Calu3 (cell line): ENCODE results near the gene SLF2. TPM values are rescaled to one million over a fixed set of nuclear protein-coding genes. Genes with fewer than 3 reads are reported as not detected.

ENCODE experiments used
- BruUV-seq: library from RNA; stranded (reverse); fragments of 400-500 nt; replicated peaks from 2 replicates; lab custom pipeline; 2021; lab: Mats Ljungman, UMichigan
- CTCF ChIA-PET: fragments of 300-600 bp; sonication (Branson Sonifier 250); formaldehyde crosslinking; loops from one replicate; lab custom pipeline; 2022; ENCODE audit warnings: antibody characterized with exemption; lab: Charles Lee
- DNase-seq: peaks from one replicate; pipeline ENCODE4 v3.0.0; 2022
- H3K27ac Mint-ChIP-seq: one replicate; pipeline ENCODE4 v1.8.0; 2022; ENCODE audit warnings: mixed read lengths; ENCODE audit not compliant: unreplicated experiment
- H3K27me3 Mint-ChIP-seq: one replicate; pipeline ENCODE4 v1.8.0; 2022; ENCODE audit warnings: mixed read lengths; ENCODE audit not compliant: unreplicated experiment
- H3K36me3 Mint-ChIP-seq: one replicate; pipeline ENCODE4 v1.8.0; 2022; ENCODE audit warnings: mild to moderate bottlenecking, moderate library complexity, mixed read lengths; ENCODE audit not compliant: insufficient read depth, unreplicated experiment
- H3K4me1 Mint-ChIP-seq: one replicate; pipeline ENCODE4 v1.8.0; 2022; ENCODE audit warnings: mild to moderate bottlenecking, low read depth, mixed read lengths; ENCODE audit not compliant: unreplicated experiment
- H3K4me3 Mint-ChIP-seq: one replicate; pipeline ENCODE4 v1.8.0; 2022; ENCODE audit warnings: mild to moderate bottlenecking, low read depth, moderate library complexity, mixed read lengths; ENCODE audit not compliant: unreplicated experiment
- H3K9me3 Mint-ChIP-seq: one replicate; pipeline ENCODE4 v1.8.0; 2022; ENCODE audit warnings: low read depth, mixed read lengths; ENCODE audit not compliant: unreplicated experiment
- intact Hi-C: fragments of 100-400 bp; cut with micrococcal nuclease; formaldehyde crosslinking; loops from one replicate; pipeline ENCODE4 v1.10.0; 2022; ENCODE audit not compliant: unreplicated experiment
- total RNA-seq: library from RNA; stranded (reverse); gene quantifications from 2 replicates; pipeline ENCODE4 v1.2.3, GENCODE V29; 2022
- TF ChIP-seq, protein P1 (sequence below): fragments of 200-600 bp; IDR thresholded peaks from one replicate; pipeline ENCODE4 v1.8.0; 2022; ENCODE audit warnings: antibody characterized with exemption; ENCODE audit not compliant: unreplicated experiment

SLF2 gene
- total RNA-seq, 1 experiment from 2014 or later, result 18.3 TPM

DNA sequence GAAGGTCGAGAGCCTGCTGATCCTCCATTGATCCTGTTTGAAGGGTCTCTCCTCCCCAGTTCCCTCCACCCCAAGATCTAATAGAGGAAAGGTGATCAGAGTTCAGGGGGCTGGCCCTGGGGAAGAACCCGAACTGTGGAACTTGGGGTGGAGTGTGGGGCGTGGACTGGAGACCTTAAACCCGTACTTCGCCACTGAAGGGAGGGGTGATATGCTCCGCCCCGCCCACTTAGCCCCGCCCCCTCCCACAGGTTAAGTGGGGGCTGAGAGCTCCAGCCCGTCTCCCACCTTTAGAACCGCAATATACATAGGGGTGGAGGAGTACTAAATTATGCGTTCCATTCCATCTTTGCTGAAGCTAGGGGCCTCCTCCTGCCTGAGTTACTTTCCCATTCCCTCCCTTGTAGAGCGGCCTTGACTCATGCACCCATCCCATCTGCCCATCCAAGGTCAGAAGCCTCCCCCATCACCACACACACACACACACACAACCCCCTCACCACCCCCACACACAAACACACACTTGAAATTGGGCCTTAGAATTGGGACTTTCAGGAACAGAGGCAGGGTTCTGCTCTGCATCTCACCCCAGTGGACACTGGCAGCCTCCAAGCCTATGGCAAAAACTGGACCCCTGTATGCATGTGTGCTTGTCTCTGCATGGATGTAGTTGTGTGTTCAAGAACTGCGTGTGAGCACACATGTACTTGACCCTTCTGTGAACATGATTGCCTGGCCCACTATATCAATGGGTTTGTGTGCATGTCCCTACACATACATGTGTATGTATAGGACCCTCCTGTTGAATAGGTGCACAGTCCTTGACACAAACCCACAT, 57.5 kb downstream of the SLF2 start:
- intact Hi-C loops, result no loop called here
- CTCF ChIA-PET, result interaction anchor here (0.9 to 1.6 kb wide), 4 partner anchors 17 to 49 kb away, joined by 3 to 5 read pairs (median 3); partner anchors contain the start of genes MRPL43 and TWNK
- DNase-seq, result peak; percentile 28
- H3K27ac Mint-ChIP-seq, result peak overlapping the region; percentile 39
- H3K36me3 Mint-ChIP-seq, result peaks cover 24% of the 10 kb centered on the region
- TF ChIP-seq, protein P1, sequence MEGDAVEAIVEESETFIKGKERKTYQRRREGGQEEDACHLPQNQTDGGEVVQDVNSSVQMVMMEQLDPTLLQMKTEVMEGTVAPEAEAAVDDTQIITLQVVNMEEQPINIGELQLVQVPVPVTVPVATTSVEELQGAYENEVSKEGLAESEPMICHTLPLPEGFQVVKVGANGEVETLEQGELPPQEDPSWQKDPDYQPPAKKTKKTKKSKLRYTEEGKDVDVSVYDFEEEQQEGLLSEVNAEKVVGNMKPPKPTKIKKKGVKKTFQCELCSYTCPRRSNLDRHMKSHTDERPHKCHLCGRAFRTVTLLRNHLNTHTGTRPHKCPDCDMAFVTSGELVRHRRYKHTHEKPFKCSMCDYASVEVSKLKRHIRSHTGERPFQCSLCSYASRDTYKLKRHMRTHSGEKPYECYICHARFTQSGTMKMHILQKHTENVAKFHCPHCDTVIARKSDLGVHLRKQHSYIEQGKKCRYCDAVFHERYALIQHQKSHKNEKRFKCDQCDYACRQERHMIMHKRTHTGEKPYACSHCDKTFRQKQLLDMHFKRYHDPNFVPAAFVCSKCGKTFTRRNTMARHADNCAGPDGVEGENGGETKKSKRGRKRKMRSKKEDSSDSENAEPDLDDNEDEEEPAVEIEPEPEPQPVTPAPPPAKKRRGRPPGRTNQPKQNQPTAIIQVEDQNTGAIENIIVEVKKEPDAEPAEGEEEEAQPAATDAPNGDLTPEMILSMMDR, result no peak
- peak overlapping the region; percentile 80 for H3K4me3 Mint-ChIP-seq
- no TSS peak for BruUV-seq
- H3K27me3 Mint-ChIP-seq, result no peaks in the 10 kb centered on the region
- H3K4me1 Mint-ChIP-seq, result peaks cover 19% of the 10 kb centered on the region
- no peaks in the 10 kb centered on the region for H3K9me3 Mint-ChIP-seq

DNA sequence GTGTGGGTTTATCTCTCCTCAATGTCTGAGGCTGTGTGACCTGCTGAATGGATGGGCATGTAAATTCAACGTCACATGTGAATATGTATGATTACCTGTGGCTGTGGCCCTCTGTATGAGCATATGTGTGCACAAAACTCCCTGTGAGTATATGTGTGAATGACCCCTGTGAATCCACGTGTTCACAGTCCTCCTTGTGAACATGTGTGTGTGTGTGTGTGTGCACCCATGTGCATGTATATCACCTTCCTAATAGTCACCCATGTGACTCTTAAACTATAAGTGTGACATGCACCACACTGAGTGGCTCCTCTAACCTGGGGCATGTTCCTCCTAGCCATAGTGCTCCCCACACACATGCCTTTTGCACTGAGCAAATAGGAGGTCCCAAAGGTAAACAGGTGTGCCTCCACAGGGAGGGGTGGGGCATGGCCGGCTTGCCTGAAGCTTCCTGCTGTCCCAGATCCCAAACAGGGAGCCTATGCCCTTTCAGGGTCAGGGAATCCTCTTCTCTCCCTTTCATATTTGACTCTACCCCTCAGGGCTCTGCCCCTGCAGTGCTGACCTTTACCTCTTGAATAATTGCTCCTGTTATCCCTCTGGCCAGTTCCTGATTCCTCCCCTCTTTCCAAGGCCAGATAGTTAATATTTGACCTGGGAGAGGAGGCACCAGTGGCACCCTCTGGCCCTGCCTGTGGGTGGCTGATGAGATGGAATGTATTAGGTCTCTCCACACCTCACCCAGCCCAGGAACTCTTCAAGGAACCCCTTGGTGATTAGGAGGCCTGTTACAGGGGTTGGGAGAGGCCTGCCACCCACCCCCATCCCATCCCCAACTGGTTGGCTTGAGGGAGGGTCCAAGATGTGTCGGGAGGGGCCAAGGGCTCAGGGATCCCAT, 58.4 kb downstream of the SLF2 start:
- peaks cover 19% of the 10 kb centered on the region for H3K4me1 Mint-ChIP-seq
- no peaks in the 10 kb centered on the region for H3K27me3 Mint-ChIP-seq
- intact Hi-C loops, result no loop called here
- peaks cover 24% of the 10 kb centered on the region for H3K36me3 Mint-ChIP-seq
- H3K4me3 Mint-ChIP-seq, result peak overlapping the region; percentile 80
- TF ChIP-seq, protein P1, result no peak
- no peaks in the 10 kb centered on the region for H3K9me3 Mint-ChIP-seq
- H3K27ac Mint-ChIP-seq, result peak overlapping the region; percentile 39
- BruUV-seq, result no TSS peak
- peak; percentile 29 for DNase-seq
- CTCF ChIA-PET, result interaction anchor here (1.6 kb wide), 1 partner anchor 43 kb away, joined by 5 read pairs; no protein-coding TSS in a partner anchor

- Mint-ChIP-seq H3K36me3 (peaks cover 32% of the 10 kb centered on the region), H3K27me3 (no peaks in the 10 kb centered on the region), H3K27ac (no peak overlapping the region), H3K4me3 (no peak overlapping the region), H3K4me1 (peaks cover 28% of the 10 kb centered on the region), H3K9me3 (no peaks in the 10 kb centered on the region)
- no peak for DNase-seq
- TF ChIP-seq, protein P1, result no peak
- CTCF ChIA-PET, result no interaction called here
- BruUV-seq, result no TSS peak
- intact Hi-C loops, result no loop called here
Observed at GRCh38 chr10:100972115-100972903, 59.5 kb downstream of the SLF2 start.
